GM23338 (cell line): Measurements from ENCODE around the gene RAB44. TPM values are rescaled to one million over a fixed set of nuclear protein-coding genes. Genes with fewer than 3 reads are reported as not detected.

Source experiments
- ATAC-seq: fragments of 200-7000 bp; cut with Tn5 transposase; 3 replicates; pipeline ENCODE4 v1.9.1; 2020
- DNase-seq: peaks from one replicate; pipeline ENCODE4 v3.0.0-alpha.2; 2015; ENCODE audit warnings: low spot score
- H2AFZ ChIP-seq: fragments of 200-600 bp; sonication (generic); 2 replicates; pipeline ENCODE4 v1.8.0; 2016; ENCODE audit warnings: antibody characterized with exemption, mild to moderate bottlenecking, moderate library complexity
- H3F3A ChIP-seq: fragments of 200-600 bp; sonication (generic); replicated peaks from 2 replicates; pipeline ENCODE4 v1.8.0; 2017; ENCODE audit warnings: antibody characterized with exemption, mixed run types, low read depth
- H3K27ac ChIP-seq: fragments of 200-600 bp; sonication (generic); 2 replicates; pipeline ENCODE4 v1.6.1; 2016; ENCODE audit warnings: low read depth
- H3K27me3 ChIP-seq: fragments of 200-600 bp; sonication (generic); 2 replicates; pipeline ENCODE4 v1.8.0; 2016; ENCODE audit warnings: mild to moderate bottlenecking, mixed run types, moderate library complexity; ENCODE audit not compliant: insufficient read depth
- H3K36me3 ChIP-seq: fragments of 200-600 bp; sonication (generic); 2 replicates; pipeline ENCODE4 v1.8.0; 2016; ENCODE audit warnings: mild to moderate bottlenecking; ENCODE audit not compliant: insufficient read depth
- H3K4me1 ChIP-seq: fragments of 200-600 bp; sonication (generic); 2 replicates; pipeline ENCODE4 v1.8.0; 2016; ENCODE audit warnings: mild to moderate bottlenecking, moderate library complexity; ENCODE audit not compliant: insufficient read depth
- H3K4me2 ChIP-seq: fragments of 200-600 bp; sonication (generic); 2 replicates; pipeline ENCODE4 v1.7.1; 2017; ENCODE audit warnings: mixed run types
- H3K4me3 ChIP-seq: fragments of 200-600 bp; sonication (generic); 2 replicates; pipeline ENCODE4 v1.6.1; 2016; ENCODE audit warnings: mixed run types
- H3K79me2 ChIP-seq: fragments of 200-600 bp; sonication (generic); replicated peaks from 2 replicates; pipeline ENCODE4 v1.8.0; 2017; ENCODE audit warnings: mild to moderate bottlenecking; ENCODE audit not compliant: insufficient read depth
- H3K9me2 ChIP-seq: fragments of 200-600 bp; sonication (generic); 2 replicates; pipeline ENCODE4 v1.8.0; 2017; ENCODE audit not compliant: insufficient read depth
- H4K20me1 ChIP-seq: fragments of 200-600 bp; sonication (generic); replicated peaks from 2 replicates; pipeline ENCODE4 v1.8.0; 2017; ENCODE audit warnings: mild to moderate bottlenecking; ENCODE audit not compliant: insufficient read depth
- H3K27ac Mint-ChIP-seq: 2 replicates; pipeline ENCODE4 v1.8.0; 2020; ENCODE audit warnings: inconsistent platforms, mild to moderate bottlenecking, moderate library complexity, mixed read lengths
- H3K27me3 Mint-ChIP-seq: 3 replicates; pipeline ENCODE4 v1.8.0; 2022; ENCODE audit warnings: low read depth, mild to moderate bottlenecking, moderate library complexity, mixed read lengths, inconsistent platforms; ENCODE audit not compliant: insufficient read depth, poor library complexity
- H3K36me3 Mint-ChIP-seq: 3 replicates; pipeline ENCODE4 v1.8.0; 2021; ENCODE audit warnings: low read depth, mild to moderate bottlenecking, inconsistent platforms, moderate library complexity, mixed read lengths
- H3K4me1 Mint-ChIP-seq: 3 replicates; pipeline ENCODE4 v1.8.0; 2020; ENCODE audit warnings: mild to moderate bottlenecking, inconsistent platforms, mixed read lengths
- H3K4me3 Mint-ChIP-seq: 3 replicates; pipeline ENCODE4 v1.8.0; 2021; ENCODE audit warnings: moderate library complexity, mild to moderate bottlenecking, inconsistent platforms, mixed read lengths
- H3K9me3 Mint-ChIP-seq: 3 replicates; pipeline ENCODE4 v1.8.0; 2020; ENCODE audit warnings: moderate library complexity, mild to moderate bottlenecking, inconsistent platforms, mixed read lengths
- CREB1 ChIP-seq: fragments of 250-450 bp; sonication (Bioruptor Pico); IDR thresholded peaks from 2 replicates; pipeline ENCODE4 v1.5.0; 2020; ENCODE audit warnings: low read depth, mild to moderate bottlenecking, moderate library complexity
- EZH2 ChIP-seq: fragments of 200-600 bp; sonication (generic); IDR thresholded peaks from one replicate; pipeline ENCODE4 v1.8.0; 2017; ENCODE audit warnings: antibody characterized with exemption, mild to moderate bottlenecking, low read depth; ENCODE audit not compliant: unreplicated experiment
- EZH2phosphoT487 ChIP-seq: fragments of 200-600 bp; sonication (generic); IDR thresholded peaks from one replicate; pipeline ENCODE4 v1.8.1; 2018; ENCODE audit warnings: antibody characterized with exemption; ENCODE audit not compliant: unreplicated experiment
- JUNB ChIP-seq: IDR thresholded peaks from one replicate; pipeline ENCODE4 v1.6.1; 2016; ENCODE audit warnings: antibody characterized with exemption; ENCODE audit not compliant: unreplicated experiment
- NANOG ChIP-seq: IDR thresholded peaks from 2 replicates; pipeline ENCODE4 v1.6.1; 2016; ENCODE audit warnings: antibody characterized with exemption, borderline replicate concordance
- POLR2AphosphoS5 ChIP-seq: IDR thresholded peaks from 2 replicates; pipeline ENCODE4 v1.6.1; 2016; ENCODE audit warnings: antibody characterized with exemption, low read depth
- STAT1 ChIP-seq: IDR thresholded peaks from one replicate; pipeline ENCODE4 v1.6.1; 2016; ENCODE audit warnings: antibody characterized with exemption; ENCODE audit not compliant: unreplicated experiment
- ZNF114 ChIP-seq: fragments of 250-450 bp; sonication (Bioruptor Pico); IDR thresholded peaks from 2 replicates; pipeline ENCODE4 v1.5.0; 2020; ENCODE audit warnings: mild to moderate bottlenecking, moderate library complexity
- ZNF331 ChIP-seq: fragments of 250-450 bp; sonication (Bioruptor Pico); IDR thresholded peaks from 2 replicates; pipeline ENCODE4 v1.5.0; 2020; ENCODE audit warnings: low read depth, mild to moderate bottlenecking, moderate library complexity
- polyA plus RNA-seq: library from polyadenylated mRNA; unstranded; fragments of >200 nt; fragmentation: Nextera tagmentation; extraction: Ambion mirVana; gene quantifications from 2 replicates; pipeline ENCODE4 v1.2.1, GENCODE V29; 2016
- total RNA-seq: library from RNA; depleted of rRNA; stranded (reverse); fragments of >200 nt; shearing (Covaris generic); gene quantifications from 2 replicates; pipeline ENCODE4 v1.2.3, GENCODE V29; 2014
- TF ChIP-seq, protein P1 (sequence below), 2 experiments: fragments of 200-600 bp in 1 of 2; sonication (generic) in 1 of 2; conservative IDR thresholded peaks; 2 replicates each; pipeline versions ENCODE4 v1.5.1 to v1.6.1; 2016 to 2017; ENCODE audit warnings: antibody characterized with exemption in 2 of 2, low read depth in 2 of 2, mild to moderate bottlenecking in 2 of 2, moderate library complexity in 1 of 2
- TF ChIP-seq, protein P2 (sequence below): IDR thresholded peaks from 2 replicates; pipeline ENCODE4 v1.6.1; 2016; ENCODE audit warnings: antibody characterized with exemption
- TF ChIP-seq, protein P3 (sequence below): IDR thresholded peaks from one replicate; pipeline ENCODE4 v1.6.1; 2018; ENCODE audit warnings: antibody characterized with exemption; ENCODE audit not compliant: unreplicated experiment

Gene RAB44
- total and polyA plus RNA-seq, 2 experiments from 2014 or later: not detected

DNA sequence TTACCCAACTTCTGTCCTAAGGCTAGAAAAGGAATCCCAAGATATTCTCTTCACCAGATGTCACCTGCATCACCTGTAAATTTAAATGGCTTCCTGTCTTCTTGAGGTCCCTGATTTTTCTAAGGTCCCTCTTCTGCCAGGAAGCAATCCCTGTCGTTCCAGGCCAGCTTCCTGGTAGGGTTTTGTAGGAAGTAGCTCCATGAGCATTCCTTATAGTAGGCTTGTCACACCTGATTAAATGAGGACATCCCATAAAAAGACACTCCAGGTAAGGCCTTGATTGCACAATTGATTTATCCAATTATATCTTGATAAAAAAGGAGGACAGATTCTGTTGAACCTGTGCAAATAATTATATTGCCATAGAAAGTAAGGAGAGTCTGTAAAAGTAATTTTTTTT, 8.7 kb downstream of the RAB44 start (continued):
- TF ChIP-seq EZH2phosphoT487: no peak

DNA sequence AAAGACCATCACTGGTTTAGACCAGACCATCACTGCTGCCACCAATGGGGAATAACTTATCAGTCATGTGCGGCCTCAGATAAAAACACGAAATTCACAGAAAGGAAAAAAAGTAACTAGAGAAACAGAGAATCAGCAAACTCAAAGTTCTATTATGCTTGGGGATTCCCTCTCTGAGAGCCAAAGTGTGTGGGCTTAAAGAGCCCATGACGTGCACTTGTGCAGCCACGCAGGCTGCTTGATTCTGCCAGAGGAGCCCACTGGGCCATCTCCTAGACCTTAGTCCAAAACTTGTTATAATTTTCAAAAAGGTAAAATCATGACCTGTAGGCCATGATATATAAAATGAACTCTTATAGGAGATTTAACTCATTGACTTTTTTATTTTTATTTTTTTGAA, 15.2 kb downstream of the RAB44 start:
- Histone ChIP-seq H3K27ac (no peak overlapping the region), H3K4me3 (no peak overlapping the region), H3K4me2 (no peak overlapping the region), H3K27me3 (no peaks in the 10 kb centered on the region), H3K4me1 (no peaks in the 10 kb centered on the region), H3K36me3 (no peaks in the 10 kb centered on the region), H3K79me2 (no peaks in the 10 kb centered on the region), H2AFZ (no peak overlapping the region), H3F3A (no peaks in the 10 kb centered on the region), H3K9me2 (no peaks in the 10 kb centered on the region), H4K20me1 (no peaks in the 10 kb centered on the region)
- H3K36me3 Mint-ChIP-seq: no peaks in the 10 kb centered on the region
- no peak for ATAC-seq
- H3K27ac Mint-ChIP-seq: no peak overlapping the region
- H3K9me3 Mint-ChIP-seq: no peaks in the 10 kb centered on the region
- no peak overlapping the region for H3K4me3 Mint-ChIP-seq
- H3K4me1 Mint-ChIP-seq: no peaks in the 10 kb centered on the region
- no peak for TF ChIP-seq POLR2AphosphoS5
- no peak for TF ChIP-seq JUNB
- TF ChIP-seq, protein P1, sequence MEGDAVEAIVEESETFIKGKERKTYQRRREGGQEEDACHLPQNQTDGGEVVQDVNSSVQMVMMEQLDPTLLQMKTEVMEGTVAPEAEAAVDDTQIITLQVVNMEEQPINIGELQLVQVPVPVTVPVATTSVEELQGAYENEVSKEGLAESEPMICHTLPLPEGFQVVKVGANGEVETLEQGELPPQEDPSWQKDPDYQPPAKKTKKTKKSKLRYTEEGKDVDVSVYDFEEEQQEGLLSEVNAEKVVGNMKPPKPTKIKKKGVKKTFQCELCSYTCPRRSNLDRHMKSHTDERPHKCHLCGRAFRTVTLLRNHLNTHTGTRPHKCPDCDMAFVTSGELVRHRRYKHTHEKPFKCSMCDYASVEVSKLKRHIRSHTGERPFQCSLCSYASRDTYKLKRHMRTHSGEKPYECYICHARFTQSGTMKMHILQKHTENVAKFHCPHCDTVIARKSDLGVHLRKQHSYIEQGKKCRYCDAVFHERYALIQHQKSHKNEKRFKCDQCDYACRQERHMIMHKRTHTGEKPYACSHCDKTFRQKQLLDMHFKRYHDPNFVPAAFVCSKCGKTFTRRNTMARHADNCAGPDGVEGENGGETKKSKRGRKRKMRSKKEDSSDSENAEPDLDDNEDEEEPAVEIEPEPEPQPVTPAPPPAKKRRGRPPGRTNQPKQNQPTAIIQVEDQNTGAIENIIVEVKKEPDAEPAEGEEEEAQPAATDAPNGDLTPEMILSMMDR (conservative IDR thresholded peaks at IDR 0.05; ENCODE audit: low read depth in 2 of 2): no peak
- no peak for TF ChIP-seq ZNF114 (CRISPR knock-in tag)
- H3K27me3 Mint-ChIP-seq: no peaks in the 10 kb centered on the region
- DNase-seq: no peak

DNA sequence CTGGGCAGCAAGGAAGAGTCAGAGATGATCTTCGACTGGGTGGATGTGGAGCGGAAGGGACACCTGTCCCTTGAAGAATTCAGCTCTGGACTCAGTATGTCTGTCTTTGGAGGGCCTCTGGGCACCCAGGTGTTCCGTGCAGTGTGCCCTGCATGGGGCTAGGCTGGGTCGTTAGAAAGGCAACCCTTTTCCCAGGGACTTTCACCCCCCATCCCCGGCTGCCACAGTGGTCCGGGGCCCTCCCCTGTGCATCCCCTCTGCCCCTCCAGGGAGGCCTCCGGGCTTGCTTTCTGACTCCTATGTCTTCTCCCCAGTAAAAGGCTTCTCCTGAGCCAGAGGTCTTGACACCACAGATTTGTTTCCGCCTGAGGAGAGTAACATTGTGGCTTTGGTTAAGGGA, 16.2 kb downstream of the RAB44 start:
- no peaks in the 10 kb centered on the region for H3K4me1 ChIP-seq
- H3K36me3 ChIP-seq: no peaks in the 10 kb centered on the region
- H3K27ac Mint-ChIP-seq: no peak overlapping the region
- no peak overlapping the region for H3K4me3 ChIP-seq
- no peaks in the 10 kb centered on the region for H3F3A ChIP-seq
- no peak for ATAC-seq
- no peak overlapping the region for H3K4me2 ChIP-seq
- H3K9me3 Mint-ChIP-seq: no peaks in the 10 kb centered on the region
- H3K4me1 Mint-ChIP-seq: no peaks in the 10 kb centered on the region
- H2AFZ ChIP-seq: no peak overlapping the region
- no peak overlapping the region for H3K4me3 Mint-ChIP-seq
- DNase-seq: no peak
- no peaks in the 10 kb centered on the region for H3K9me2 ChIP-seq
- no peaks in the 10 kb centered on the region for H3K27me3 Mint-ChIP-seq
- no peaks in the 10 kb centered on the region for H3K36me3 Mint-ChIP-seq
- no peaks in the 10 kb centered on the region for H4K20me1 ChIP-seq
- H3K27ac ChIP-seq: no peak overlapping the region
- no peaks in the 10 kb centered on the region for H3K79me2 ChIP-seq
- no peaks in the 10 kb centered on the region for H3K27me3 ChIP-seq
- TF ChIP-seq EZH2 (no peak), NANOG (no peak), JUNB (no peak), STAT1 (no peak), EZH2phosphoT487 (no peak), POLR2AphosphoS5 (no peak), ZNF114 (CRISPR knock-in tag) (no peak), ZNF331 (no peak), CREB1 (no peak)
- TF ChIP-seq, protein P2, sequence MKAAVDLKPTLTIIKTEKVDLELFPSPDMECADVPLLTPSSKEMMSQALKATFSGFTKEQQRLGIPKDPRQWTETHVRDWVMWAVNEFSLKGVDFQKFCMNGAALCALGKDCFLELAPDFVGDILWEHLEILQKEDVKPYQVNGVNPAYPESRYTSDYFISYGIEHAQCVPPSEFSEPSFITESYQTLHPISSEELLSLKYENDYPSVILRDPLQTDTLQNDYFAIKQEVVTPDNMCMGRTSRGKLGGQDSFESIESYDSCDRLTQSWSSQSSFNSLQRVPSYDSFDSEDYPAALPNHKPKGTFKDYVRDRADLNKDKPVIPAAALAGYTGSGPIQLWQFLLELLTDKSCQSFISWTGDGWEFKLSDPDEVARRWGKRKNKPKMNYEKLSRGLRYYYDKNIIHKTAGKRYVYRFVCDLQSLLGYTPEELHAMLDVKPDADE: no peak
- TF ChIP-seq, protein P3, sequence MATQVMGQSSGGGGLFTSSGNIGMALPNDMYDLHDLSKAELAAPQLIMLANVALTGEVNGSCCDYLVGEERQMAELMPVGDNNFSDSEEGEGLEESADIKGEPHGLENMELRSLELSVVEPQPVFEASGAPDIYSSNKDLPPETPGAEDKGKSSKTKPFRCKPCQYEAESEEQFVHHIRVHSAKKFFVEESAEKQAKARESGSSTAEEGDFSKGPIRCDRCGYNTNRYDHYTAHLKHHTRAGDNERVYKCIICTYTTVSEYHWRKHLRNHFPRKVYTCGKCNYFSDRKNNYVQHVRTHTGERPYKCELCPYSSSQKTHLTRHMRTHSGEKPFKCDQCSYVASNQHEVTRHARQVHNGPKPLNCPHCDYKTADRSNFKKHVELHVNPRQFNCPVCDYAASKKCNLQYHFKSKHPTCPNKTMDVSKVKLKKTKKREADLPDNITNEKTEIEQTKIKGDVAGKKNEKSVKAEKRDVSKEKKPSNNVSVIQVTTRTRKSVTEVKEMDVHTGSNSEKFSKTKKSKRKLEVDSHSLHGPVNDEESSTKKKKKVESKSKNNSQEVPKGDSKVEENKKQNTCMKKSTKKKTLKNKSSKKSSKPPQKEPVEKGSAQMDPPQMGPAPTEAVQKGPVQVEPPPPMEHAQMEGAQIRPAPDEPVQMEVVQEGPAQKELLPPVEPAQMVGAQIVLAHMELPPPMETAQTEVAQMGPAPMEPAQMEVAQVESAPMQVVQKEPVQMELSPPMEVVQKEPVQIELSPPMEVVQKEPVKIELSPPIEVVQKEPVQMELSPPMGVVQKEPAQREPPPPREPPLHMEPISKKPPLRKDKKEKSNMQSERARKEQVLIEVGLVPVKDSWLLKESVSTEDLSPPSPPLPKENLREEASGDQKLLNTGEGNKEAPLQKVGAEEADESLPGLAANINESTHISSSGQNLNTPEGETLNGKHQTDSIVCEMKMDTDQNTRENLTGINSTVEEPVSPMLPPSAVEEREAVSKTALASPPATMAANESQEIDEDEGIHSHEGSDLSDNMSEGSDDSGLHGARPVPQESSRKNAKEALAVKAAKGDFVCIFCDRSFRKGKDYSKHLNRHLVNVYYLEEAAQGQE: no peak
